Measurements from ENCODE around the gene NEU4.
"Not testable (repeated sequence)": the region's sequence is repeated elsewhere in the genome, so short reads cannot be mapped to it uniquely, and the experiment has no call there.

The NEU4 gene

DNA sequence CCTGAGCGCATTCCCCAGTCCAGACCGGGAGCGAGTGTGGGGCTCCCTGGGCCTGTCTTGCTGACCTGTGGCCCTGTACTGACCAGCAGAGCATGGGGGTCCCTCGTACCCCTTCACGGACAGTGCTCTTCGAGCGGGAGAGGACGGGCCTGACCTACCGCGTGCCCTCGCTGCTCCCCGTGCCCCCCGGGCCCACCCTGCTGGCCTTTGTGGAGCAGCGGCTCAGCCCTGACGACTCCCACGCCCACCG, 5.3 kb downstream of the NEU4 start:
- FAIRE-seq, result no peak

DNA sequence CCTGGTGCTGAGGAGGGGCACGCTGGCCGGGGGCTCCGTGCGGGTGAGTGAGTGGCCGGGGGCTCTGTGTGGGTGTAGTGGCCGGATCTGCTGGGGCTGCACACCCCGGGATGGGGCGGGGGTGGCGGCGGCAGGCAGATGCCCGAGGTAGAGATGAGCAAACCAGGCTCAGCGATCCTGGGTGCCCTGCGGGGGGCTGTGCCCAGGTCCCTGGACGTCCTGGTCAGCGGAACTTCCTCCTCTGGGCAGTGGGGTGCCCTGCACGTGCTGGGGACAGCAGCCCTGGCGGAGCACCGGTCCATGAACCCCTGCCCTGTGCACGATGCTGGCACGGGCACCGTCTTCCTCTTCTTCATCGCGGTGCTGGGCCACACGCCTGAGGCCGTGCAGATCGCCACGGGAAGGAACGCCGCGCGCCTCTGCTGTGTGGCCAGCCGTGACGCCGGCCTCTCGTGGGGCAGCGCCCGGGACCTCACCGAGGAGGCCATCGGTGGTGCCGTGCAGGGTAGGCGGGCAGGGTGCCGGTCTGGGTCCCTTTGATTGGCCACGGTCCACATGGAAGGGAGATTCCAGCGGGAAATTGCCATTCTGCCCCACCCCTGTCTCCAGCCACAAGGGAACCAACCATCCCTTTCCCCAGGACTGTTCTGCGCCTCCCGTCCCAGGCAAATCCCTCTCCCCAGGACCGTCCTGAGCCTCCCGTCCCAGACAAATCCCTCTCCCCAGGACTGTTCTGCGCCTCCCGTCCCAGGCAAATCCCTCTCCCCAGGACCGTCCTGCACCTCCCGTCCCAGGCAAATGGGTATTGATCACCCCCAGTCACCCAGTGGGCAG, 5.9 kb downstream of the NEU4 start:
- no peak for FAIRE-seq

DNA sequence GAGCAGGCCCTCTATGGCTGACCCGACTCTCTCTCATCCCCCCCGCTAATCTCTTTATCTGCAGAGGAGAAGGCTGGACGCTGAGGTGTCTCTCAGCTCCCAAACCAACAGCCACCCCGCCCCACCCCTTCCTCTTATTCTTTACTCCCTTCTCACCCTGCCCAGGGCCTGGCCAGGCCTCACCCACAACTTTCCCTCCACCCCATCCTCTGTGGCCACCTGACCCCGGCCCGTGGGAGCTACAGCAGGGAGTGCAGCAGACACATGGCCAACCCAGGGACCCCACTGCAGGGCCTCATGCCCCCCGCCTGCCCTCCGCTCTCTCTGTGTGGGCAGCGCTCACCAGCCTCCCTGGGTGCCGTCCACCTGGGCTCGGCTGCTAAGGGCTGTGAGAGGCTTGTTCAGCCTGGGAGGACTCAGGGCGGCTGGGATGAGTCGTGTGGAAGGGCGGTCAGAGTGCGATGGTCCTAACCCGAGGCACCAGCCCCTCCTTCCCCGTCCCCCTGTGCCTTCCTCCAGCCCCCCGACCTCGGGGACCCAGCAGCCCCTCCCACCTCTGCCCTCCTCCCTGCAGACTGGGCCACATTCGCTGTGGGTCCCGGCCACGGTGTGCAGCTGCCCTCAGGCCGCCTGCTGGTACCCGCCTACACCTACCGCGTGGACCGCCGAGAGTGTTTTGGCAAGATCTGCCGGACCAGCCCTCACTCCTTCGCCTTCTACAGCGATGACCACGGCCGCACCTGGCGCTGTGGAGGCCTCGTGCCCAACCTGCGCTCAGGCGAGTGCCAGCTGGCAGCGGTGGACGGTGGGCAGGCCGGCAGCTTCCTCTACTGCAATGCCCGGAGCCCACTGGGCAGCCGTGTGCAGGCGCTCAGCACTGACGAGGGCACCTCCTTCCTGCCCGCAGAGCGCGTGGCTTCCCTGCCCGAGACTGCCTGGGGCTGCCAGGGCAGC, 6.8 kb downstream of the NEU4 start:
- no peak for FAIRE-seq

DNA sequence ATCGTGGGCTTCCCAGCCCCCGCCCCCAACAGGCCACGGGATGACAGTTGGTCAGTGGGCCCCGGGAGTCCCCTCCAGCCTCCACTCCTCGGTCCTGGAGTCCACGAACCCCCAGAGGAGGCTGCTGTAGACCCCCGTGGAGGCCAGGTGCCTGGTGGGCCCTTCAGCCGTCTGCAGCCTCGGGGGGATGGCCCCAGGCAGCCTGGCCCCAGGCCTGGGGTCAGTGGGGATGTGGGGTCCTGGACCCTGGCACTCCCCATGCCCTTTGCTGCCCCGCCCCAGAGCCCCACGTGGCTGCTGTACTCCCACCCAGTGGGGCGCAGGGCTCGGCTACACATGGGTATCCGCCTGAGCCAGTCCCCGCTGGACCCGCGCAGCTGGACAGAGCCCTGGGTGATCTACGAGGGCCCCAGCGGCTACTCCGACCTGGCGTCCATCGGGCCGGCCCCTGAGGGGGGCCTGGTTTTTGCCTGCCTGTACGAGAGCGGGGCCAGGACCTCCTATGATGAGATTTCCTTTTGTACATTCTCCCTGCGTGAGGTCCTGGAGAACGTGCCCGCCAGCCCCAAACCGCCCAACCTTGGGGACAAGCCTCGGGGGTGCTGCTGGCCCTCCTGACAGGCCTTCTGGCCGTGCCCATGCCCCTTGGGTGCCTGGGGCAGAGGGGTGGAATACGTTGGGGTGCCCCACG, 7.6 kb downstream of the NEU4 start:
- FAIRE-seq, result no peak

DNA sequence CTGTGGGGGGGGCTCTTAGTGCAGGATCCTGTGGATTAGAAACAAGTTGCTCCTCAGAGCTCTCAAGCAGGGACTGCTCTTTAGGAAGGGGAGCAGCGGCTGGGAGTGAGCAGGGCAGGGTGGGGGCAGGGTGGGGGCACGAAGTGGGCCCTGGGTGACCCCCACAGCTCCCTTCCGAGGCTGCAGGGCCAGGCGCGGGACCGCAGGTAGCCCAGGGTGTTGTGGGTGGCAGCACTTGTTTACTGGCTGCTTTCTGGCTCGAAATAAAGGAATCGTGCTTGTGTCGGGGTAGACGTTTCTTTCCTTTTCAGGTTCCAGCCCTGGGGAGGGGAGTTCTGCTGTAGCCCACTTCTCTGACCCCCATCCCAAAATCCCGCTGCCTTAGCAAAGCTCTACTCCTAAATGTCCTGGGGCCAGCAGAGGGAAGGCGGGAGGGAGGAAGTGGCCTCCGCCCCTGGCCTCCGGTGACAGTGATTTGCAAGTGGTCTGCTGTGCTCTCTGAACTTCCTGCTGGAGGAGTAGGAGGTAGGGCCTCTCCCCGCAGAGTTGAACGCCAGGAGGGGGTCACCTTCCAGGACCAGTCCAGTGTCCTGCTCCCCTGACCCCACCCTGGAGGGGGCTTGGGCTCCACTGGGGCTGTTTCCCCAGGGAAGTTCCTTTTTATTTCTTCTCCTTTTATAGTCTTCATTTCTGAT, 8.3 kb downstream of the NEU4 start:
- no peak for FAIRE-seq

DNA sequence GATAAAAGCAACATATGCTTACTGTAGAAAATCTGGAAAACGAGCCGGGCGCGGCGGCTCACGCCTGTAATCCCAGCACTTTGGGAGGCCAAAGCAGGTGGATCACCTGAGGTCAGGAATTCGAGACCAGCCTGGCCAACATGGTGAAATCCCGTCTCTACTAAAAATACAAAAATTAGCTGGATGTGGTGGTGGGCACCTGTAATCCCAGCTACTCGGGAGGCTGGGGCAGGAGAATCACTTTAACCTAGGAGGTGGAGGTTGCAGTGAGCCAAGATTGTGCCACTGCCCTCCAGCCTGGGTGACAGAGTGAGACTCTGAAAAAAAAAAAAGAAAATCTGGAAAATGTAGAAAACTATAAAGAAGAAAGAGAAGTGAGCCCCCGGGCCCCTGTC, 8.8 kb downstream of the NEU4 start:
- not testable (repeated sequence) for FAIRE-seq

DNA sequence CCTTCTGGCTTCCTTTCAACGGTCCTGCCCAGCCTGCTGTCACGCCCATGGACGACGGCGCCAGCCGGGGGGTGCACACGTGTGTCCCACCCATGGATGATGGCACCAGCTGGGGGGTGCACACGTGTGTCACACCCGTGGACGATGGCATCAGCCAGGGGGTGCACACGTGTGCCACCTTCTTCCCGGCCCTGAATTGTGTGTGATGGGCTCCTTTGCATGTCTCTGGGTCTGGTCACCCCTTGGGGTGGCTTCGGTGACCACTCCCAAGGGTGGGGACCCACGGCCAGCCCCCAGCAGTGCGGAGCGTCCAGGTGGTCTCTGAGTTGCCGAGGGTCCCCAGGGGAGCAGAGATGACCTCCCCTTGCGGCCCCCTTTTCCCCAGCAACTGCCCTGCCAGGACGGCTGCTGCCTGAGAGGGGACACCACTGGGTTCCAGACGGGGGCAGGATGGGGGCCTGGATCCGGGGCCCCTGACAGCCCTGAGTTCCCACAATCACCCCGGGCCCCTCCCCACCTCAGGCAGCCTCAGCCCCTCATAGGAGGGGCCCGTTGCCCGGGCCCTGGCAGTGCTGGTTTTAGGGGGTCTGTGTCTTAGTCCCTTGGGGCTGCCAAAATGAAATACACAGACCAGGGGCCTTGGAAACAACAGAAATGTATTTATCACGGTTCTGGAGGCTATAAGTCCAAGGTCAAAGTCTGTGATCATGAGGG, 9.4 kb downstream of the NEU4 start:
- no peak for FAIRE-seq

DNA sequence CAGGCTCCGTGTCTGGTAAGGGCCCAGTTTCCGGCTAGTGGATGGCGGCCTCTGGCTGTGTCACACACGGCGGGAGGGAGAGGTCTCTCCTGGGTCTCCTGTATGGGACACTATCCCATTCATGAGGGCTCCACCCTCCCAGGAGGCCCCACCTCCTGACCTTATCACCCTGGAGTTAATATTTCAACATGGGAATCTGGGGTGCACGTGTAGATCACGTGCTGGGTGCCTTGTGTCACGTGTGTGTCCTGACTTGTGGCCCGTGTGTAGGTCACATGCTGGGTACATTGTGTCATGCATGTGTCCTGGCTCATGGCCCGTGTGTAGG, 9.9 kb downstream of the NEU4 start:
- FAIRE-seq, result no peak

DNA sequence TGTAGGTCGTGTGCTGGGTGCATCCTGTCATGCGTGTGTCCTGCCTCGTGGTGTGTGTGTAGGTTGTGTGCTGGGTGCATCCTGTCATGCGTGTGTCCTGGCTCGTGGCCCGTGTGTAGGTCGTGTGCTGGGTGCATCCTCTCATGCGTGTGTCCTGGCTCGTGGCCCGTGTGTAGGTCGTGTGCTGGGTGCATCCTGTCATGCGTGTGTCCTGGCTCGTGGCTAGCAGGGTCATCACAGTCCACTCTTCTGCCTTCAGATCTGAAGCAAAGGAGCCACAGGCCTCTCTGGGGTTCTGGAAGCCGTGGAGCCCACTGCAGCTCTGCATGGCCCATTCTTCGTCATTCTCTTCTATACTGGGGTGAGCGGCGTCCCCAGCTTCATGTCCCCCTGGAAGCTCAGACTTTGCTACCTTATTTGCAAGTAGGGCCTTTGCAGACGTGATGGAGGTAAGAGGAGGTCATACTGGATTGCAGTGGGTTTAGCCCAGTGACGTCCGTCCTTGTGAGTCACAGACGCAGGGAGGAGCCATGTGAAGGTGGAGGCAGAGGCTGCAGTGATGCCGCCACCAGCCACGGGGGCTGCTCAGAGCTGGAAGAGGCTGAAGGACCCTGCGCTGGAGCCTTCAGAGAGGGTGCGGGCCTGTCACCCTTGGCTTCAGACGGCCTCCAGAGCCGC, 11.1 kb downstream of the NEU4 start:
- FAIRE-seq, result not testable (repeated sequence)

DNA sequence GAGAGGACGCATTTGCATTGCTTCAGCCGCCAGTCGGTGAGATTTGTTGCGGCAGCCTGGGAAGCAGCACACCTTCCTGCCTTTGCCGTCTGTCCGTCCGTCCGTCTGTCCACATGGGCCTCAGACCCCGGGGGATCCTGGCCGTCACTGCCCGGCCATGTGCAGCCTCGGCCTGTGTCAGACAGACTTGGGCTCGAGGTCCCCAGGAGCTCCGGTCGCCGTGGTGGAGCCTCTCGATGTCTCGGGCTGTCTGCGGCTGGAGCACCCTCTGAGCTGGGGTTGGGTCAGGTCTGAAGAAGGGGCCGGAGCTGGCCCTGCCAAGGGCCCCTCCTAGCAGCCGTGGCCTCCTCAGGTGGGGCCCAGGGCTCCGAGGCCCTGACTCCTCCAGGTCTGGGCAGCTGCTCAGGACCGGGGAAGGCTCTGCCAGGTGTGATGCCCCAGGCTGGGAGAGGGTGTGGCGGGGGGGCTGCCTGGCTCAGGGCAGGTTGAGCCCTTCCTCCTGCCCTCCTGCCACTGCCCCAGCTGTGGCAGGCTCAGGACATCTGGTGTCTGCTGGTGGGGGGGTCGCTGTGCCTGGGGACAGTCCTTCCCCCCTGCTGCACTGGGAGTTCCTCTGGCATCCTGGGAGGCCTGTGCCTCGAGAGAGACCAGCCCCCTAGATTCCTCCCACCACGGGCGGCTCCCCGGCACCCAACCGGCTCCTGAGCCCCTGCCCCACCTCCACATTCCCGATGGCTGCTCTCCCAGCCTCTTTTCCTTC, 11.8 kb downstream of the NEU4 start:
- FAIRE-seq, result no peak

DNA sequence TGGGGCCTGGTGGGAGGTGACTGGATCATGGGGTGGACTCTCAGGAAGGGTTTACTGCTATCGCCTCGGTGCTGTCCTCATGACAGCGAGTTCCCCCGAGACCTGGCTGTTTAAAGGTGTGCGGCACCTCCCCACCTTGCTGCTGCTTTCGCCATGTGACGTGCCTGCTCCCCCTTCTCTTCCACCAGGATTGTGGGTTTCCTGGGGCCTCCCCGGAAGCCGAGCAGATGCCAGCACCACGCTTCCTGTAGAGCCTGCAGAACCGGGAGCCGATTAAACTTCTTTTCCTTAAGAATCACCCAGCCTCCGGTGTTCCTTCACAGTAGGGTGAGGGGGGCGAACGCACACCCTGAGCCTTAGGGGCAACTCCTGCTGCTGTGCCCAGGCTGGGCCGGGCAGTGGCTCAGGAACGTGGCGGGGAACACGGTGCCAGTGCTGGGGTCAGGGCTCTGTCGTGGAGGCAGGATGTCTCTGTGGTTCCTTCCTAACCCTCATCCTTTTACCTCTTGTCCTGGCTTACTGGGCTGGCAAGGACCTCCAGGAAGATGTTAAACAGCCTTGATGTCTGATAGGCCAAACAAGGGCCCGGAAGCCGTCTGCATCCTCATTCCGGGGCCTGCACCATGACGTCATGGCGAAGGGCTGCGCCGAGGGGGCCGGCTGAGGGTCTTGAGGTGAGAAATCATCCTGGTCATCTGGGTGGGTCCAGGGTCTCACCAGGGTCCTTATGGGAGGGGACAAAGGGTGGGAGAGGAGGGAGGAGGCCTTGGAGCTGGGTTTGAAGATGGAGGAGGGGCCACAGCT, 12.7 kb downstream of the NEU4 start:
- FAIRE-seq, result no peak

DNA sequence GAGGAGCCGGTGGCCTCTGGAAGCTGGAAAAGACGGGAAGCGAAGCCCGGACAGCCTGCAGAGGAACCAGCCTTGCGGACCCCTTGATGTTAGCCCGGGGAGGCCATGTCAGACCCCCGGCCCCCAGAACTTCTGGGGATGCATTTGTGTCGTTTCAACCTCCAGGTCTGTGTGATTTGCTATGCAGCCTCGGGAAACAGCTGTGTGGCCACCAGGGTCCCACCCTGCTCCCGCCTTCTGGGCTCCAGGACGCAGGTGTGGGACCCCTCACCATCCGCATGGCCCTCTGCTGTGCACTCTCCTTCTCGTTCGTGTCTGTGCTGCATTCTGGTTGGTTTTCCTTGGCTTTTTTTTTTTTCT, 13.3 kb downstream of the NEU4 start:
- FAIRE-seq, result no peak

DNA sequence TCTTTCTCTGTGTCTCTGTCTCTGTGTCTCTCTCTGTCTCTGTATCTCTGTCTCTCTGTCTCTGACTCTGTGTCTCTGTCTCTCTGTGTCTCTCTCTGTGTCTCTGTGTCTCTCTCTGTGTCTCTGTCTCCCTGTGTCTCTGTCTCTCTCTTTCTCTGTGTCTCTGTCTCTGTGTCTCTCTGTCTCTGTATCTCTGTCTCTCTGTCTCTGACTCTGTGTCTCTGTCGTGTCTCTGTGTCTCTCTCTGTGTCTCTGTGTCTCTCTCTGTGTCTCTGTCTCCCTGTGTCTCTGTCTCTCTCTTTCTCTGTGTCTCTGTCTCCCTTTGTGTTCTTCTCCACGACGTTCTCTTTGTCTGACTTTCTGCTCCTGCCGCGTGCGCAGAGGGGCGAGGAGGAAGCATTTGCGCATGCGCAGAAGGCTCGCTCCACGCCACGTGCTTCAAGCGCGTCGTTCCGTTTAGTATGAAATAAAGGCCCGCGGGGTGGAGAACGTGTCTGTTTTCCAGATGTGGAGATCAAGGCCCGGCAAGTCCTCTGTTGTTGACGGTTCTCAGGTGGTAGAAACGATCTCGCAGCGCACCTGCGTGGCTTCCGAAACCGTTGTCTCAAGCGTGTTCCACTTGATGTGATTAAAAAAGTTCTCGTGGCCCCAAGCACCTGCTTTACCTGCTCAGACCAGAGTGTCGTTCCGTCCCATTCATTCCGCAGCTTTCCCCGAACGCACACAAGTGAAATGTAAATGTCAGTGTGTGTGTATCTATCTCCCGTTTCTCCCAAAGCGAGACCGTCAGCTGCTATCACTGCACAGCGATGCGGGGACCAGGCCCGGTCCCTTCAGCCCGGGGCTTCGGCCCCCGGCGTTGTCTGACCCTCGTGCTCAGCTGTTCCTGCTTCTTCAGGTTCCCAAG, 14.8 kb downstream of the NEU4 start:
- not testable (repeated sequence) for FAIRE-seq

DNA sequence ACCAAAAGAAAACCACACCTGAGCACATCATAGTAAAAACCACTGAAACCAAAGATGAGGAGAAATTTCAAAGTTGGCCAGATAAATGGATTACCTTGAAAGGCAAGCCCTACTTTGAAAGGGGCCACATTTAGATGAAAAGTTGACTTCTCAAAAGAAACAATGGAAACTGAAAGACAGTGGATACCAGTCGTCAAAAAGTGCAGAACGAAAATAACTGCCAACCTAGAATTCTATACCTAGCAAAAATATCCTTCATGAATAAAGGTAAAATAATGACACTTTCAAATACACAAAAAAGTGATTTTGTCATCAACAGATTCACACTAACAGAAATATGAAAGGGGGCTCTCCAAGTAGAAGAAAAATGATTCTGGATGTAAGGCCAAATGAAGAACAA, 18.4 kb downstream of the NEU4 start:
- FAIRE-seq, result no peak

DNA sequence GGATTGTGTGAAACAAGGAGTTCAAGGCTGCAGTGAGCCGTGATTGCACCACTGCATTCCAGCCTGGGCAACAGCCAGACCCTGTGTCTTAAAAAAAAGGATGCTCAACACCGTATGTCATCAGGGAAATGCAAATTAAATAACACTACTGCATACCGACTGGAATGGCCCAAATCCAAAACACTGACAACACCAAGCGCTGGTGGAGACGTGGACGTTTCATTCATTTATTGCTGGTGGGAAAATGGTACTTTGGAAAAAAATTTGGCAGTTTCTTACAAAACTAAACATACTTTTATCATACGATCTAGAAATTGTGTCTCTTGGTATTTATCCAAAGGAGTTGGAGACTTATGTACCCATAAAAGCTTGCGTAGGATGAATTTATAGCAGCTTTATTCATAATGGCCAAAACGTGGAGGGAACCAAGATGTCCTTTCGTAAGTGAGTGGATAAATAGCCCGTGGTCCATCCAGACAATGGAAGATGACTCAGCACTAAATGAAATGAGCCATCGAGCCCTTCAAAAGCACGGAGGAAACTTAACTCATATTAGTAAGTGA, 24.2 kb downstream of the NEU4 start:
- FAIRE-seq, result no peak

DNA sequence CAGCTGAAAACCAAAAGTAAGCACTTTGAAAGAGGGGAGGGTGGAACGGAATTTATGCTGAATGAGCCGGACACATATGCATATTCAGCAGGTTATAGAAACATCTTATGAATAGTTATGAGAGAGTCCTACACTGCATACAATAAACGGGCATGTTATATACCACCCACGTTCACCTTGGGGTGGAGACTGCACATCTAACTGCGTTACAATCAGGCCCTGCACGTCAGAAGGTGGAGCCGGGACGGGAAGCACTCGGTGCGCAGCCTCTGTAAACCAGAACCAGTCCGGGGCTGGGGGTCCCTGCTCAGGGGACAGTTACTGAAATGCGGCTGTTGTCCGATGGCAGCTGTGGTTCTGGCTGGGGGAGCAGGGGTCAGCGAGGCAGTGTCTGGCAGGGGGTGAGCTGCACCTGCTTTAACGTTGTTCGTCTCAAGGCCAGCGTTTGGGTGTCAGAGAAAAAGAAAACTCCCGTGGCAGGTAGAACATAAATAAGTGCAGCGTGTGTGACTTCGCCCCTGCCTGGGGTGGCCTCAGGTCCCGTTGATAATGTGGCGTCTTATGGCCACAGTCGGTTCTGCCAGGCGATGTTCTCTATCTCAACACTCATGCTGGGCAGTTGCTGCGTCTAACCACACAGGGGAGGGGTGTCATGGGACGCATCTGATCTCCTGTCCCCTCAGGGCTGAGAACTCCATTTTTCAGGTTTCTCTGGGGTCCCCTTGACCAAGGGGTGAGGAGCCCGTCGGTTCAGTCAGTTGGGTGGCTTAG, 24.9 kb downstream of the NEU4 start:
- FAIRE-seq, result not testable (repeated sequence)

DNA sequence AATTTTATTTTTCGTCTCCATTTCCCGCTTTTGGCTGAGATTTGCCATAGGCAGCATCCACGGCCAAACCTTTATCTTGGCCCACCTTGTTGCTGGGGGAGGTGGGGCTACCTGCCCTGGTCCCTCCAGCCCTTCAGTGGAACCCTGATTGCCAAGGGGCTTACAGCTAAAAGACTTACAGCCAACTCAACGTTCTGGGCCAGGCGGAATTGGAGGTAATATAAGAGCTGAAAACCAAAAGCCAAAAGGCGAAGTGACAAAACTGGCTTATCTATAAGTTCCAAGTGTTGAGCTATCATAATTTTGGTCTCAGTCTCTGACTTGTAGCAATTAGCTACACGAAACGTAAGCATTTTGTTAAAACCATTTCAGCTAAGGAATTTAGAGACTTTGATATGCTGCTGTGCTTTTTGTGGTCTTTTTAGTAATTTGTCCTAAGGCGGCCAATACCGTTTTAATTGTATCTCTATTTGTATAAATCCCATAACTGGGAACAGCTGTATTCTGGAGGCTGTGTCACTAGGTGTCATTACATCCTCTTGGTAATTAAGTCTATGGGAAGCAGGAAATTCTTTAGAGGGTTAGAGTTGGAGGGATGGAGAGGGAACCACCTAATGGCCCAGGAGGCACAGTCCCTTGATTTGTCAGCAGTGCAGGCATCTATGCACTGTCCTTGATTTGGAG, 25.7 kb downstream of the NEU4 start:
- FAIRE-seq, result no peak

Measured in colon (tissue), 2 donors.